GM21360 (cell line): ENCODE results near the gene LTB4R.
A peak's percentile ranks its signal among the peaks of the same experiment; 100 is the strongest.

Source experiments
- ATAC-seq: cut with Tn5 transposase; IDR thresholded peaks from one replicate; pipeline ENCODE4 v1.9.1; 2021; ENCODE audit warnings: mild to moderate bottlenecking, moderate library complexity; ENCODE audit not compliant: unreplicated experiment

The LTB4R gene

DNA sequence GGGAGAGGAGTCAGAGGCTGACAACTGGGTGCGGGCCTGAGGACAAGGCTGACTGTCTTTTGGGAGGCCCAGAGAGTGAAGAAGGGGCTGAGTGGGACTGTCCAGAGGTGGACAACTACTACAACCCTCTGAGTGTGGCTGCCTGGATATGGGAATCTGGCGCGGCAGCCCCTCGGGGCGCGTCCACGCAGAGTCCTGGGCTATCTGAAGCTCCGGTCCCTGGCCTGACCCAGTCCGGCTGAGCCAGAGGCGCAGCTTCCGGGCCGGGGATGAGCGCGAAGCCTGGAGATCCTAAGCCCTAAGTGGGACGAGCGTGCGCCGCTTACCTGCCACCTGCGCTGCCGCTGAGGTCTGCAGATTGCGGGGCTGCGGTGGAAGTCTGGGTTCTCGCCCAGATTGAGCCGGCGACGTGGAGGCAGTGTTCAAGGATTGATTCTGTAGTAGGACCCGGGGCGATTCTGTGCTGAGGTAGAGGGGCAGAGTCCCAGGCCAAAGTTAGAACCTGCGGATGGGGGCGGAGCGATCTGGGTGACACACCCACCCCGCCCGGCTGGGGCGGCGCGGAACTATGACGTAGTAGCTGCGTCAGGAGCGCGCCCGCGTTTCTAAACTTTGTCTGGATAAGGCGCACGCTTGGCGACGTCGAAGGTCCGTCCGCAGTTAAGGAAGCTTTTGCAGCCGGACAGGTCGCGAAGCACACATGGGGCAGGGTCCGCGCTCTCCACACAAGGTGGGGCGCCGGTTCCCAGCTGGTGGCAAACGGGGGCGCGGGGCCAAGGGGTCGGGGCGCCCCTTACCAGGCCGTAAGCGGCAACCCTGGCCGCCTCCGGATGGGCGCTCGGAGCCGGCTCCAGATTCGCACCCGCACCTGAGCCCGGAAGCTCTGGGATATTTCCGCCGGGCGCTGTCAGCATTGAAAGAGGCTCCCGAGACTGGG lies 11.8 kb upstream of the LTB4R start, which contains the start of the genes DHRS1 and NOP9:
TSS of gene DHRS1 (minus strand) at position 526 of the 937 bp plus-strand sequence. CDS start 674 bp downstream, outside the sequence.
TSS of gene NOP9 (plus strand) at position 596 of the 937 bp plus-strand sequence. CDS start at position 701, 105 bp downstream.
- ATAC-seq: peak; percentile 55

DNA sequence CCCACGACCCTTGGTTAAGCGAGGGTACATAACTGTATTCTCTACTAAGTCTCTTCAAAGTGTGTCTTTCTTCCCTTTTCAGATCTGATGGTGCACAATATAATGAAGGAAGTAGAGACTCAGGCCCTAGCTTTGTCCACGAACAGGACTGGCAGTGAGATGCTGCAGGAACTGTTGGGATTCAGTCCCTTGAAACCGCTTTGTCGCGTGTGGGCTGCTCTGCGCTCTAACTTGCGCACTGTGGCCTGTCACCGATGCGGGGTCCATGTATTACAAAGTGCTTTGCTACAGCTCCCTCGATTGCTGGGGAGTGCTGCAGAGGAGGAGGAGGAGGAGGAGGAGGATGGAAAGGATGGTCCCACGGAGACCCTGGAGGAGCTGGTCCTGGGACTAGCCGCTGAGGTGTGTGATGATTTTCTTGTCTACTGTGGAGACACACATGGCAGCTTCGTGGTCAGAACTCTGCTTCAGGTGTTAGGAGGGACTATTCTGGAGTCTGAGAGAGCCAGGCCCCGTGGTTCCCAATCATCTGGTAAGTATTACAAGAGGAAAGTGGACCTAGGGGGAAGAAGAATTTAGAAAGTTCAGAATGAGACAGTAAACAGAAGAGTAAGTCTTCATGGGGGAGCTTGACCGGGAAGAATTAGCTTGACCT lies 10.8 kb upstream of the LTB4R start:
- ATAC-seq: no peak

- no peak for ATAC-seq
These were observed 7.3 kb upstream of the LTB4R start for GRCh38 chr14:24304019-24304387.

DNA sequence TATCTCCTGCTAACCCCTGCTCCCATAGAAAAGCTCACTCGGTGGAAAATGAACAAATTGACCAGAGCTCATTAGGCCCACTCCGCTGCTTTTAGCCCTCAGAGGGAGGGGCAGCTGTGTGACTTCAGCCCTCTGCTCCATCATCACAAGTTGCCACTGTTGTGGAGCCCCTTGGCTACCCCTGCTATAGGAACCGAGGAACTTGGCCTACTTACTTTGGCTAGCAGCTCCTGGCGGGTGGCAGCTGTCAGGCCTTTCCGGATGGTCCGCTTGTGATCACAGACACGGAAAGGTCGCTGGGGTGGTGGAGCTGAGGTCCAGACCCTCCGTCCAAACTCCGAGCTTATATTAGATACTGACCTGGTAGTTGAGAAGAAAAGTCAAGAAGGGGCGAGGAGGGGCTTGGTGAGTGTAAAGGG lies 4.1 kb upstream of the LTB4R start:
- ATAC-seq: no peak

DNA sequence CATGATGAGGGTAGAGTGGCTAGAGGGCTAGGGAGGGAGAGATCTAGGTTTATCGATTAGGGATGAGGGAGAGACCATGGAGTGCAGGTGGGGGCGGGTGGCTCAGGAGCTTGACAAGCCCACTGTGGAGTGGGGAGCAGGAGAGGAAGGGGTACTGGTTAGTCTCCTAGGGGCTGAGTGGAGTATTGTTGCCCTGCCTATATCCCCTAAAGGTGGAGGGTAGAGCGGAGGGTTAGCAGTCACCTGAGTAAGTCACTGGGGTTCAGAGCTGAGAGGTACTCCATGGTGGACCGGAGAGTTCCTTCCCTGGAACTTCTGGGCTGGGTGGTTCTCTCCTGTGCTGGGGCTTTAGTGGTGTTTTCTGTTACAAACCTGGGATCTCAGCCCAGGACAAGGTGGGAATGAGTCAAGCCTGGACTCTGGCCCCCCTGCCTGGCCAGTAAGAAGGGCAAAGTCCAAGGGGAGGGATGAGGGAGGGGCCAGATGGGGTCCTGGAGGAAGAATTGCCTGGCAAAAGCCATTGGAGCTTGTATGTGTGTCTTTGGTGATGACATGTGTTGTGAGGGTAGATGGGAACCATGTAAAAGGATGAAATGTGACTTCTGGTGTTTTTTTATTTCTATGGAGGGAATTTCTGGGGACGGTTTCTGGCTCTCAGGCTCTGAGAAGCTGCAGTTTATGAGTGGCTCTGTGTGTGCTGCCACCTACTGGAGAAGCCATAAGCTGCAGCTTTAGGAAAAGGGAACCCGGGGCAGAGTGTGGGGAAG lies 3.5 kb upstream of the LTB4R start, which contains the start of gene CIDEB:
TSS of gene CIDEB (minus strand) at position 403 of the 767 bp plus-strand sequence. CDS start at position 284, 119 bp downstream.
- ATAC-seq: peak; percentile 46

- no peak for ATAC-seq
These were observed 2.8 kb upstream of the LTB4R start for GRCh38 chr14:24308342-24309124.

GRCh38 chr14:24309538-24310264 lies 1.6 kb upstream of the LTB4R start, which contains the start of gene LTB4R2:
Gene LTB4R2 (plus strand): TSS chr14:24310140. CDS start chr14:24310665, 525 bp downstream.
- ATAC-seq: no peak

DNA sequence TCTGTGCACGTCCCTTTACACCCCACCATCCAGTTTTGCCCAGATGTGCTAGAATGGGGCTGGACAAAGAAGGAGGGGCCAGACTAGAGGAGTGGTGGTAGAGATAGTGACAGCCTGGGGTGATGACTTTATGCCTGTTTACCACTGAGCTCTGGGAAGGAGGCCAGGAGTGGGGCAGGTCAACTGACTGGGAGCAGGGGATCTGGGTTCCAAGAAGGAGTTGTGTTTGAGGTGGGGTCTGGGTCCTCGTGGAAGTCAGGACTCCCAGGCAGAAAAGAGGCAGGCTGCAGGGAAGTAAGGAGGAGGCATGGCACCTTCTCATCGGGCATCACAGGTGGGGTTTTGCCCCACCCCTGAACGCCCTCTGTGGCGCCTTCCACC lies 1.0 kb upstream of the LTB4R start:
- no peak for ATAC-seq

- no peak for ATAC-seq
These were observed 724 bp downstream of the LTB4R start for GRCh38 chr14:24311837-24312615.

- no peak for ATAC-seq
These were observed 1.6 kb downstream of the LTB4R start for GRCh38 chr14:24312736-24313507.

GRCh38 chr14:24313913-24314312 lies 2.6 kb downstream of the LTB4R start:
- ATAC-seq: no peak

DNA sequence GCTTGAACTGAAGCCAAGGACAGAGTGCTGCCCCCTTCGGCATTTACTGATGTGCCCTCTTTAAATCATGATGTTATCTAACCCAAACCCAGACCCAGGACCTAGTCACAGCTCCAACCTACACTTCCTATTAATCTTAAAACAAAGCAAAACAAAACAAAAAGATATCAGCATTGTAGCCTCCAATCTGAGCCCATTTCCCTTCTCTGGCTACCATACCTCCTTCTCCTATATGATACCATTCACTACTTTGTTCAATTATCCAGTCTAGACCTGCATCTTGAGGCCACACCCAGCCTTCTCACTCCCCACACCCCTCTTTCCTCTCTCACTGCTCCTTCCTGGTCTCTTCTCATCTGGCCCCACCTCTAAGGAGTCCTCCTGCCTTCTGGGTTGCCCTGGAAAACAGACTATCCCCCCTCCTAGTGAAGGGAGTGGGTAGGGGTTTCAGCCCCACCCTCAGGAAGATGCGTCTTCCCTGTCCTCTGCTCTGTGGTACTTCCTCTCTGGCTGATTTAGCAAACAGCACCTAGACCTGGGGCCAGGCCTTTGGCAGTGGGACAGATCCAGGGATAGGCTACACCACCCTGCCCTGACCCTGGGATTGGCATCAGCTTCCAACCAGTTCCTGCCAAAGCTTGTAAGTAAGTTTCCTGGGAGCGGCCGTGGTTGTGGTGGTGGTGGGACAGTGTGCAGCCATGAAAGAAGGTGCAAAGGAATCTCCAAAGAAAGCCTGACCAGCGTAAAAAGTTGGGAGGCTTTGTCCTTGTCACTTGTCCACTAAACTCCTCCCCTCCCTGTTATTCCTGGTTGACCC lies 3.3 kb downstream of the LTB4R start:
- ATAC-seq: no peak

GRCh38 chr14:24315243-24315806 lies 4.0 kb downstream of the LTB4R start:
- ATAC-seq: no peak

GRCh38 chr14:24315807-24316596 lies 4.7 kb downstream of the LTB4R start:
- no peak for ATAC-seq

- no peak for ATAC-seq
These were observed 5.3 kb downstream of the LTB4R start for GRCh38 chr14:24316597-24316950.
